GM21528 (cell line): Measurements from ENCODE around the gene PSMD8.
"Not testable (repeated sequence)": the region's sequence is repeated elsewhere in the genome, so short reads cannot be mapped to it uniquely, and the experiment has no call there.

Source experiments
- ATAC-seq: cut with Tn5 transposase; IDR thresholded peaks from one replicate; pipeline ENCODE4 v1.9.1; 2021; ENCODE audit warnings: mild to moderate bottlenecking, moderate library complexity; ENCODE audit not compliant: unreplicated experiment, low FRiP score

Gene PSMD8

DNA sequence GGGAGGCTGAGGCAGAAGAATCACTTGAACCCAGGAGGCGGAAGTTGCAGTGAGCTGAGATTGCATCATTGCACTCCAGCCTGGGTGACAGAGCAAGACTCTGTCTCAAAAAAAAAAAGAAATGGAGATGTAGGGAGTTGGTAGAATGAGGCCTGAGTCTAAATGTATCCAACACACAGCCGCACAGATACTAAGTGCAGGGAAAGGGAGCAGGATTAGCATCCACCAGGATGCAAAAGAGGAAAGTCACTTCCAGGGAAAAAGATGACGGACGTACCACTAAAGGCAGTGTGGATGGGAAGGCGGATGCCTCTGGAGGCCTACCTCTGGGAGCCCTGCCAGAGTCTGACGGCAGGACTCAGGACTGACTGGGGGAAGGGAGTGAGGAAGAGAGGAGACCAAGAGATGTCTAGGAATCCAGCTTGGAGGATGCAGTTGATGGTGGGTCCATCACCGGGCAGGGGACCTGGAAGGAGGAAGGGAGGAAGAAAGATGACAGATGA lies 35.3 kb downstream of the PSMD8 start:
- ATAC-seq: no peak

DNA sequence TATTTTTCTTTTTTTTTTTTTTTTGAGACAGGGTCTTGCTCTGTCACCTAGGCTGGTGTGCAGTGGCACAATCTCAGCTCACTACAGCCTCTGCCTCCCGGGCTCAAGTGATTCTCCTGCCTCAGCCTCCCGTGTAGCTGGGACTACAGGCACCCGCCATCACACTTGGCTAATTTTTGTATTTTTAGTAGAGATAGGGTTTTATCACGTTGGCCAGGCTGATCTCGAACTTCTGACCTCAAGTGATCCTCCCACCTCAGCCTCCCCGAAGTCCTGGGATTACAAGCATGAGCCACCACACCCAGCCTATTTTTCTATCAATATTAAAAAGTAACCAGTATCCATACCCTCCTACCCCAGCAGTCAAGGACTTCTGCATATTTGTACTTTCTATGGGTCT lies 36.0 kb downstream of the PSMD8 start:
- ATAC-seq: not testable (repeated sequence)

DNA sequence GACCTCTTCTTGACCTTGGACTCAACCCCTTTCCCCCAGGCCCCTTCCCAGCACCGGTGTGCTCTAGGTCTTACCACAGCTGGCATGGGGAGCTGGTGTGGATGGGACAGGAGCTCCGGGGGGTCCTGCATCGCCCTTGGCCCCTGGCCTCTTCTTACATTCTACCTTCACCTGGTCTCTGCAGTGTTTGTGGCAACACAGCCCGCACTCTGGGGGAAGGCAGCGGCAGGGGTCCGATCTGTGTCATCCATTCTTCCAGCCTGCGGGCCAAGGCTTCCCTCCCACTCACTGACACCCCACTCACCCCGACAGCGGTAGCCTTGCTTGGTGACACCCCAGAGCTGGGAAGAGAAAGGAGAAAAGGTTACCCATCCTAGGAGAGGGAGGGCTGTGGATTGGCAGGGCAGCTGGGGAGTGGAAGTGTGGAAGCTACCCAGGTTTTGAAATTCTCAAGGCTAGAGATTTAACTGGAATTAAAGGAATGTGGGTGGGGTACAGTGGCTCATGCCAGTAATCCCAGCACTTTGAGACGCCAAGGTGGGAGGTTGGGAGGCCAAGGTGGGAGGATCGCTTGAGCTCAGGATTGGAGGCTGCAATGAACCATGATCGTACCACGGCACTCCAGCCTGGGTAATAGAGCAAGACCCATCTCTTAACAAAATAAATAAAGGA lies 36.8 kb downstream of the PSMD8 start:
- ATAC-seq: no peak

DNA sequence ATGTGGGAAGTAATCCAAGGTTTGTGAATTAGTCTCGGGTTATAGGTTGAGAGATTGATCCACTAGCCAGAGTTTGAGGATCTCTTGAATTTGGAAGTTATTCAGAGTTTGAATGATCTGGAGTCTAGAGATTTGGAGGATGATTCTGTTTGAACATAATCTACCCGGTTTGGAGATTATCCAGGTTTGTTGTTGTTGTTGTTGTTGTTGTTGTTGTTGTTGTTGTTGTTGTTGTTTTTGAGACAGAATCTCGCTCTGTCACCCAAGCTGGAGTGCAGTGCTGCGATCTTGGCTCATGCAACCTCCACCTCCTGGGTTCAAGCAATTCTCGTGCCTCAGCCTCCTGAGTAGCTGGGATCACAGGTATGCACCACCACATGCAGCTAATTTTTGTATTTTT lies 37.5 kb downstream of the PSMD8 start:
- ATAC-seq: not testable (repeated sequence)

DNA sequence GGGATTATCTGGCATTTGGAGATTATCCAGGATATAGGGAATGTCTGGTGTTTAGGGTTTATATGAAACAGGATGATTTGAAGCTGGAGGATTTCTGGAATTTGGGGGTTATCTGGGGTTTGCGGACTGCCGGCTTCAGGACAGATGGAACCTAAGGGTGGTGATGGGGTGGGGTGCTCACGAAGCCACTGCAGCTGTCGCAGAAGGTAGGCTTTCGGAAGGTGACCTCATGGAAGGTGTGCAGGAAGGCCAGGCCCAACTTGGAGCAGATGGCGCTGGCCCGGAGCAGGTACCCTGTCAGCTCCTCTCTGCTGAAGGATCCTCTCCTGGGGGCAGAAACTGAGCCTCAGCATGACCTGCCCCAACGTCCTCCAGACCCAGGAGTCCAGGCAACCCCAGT lies 38.1 kb downstream of the PSMD8 start:
- ATAC-seq: no peak

DNA sequence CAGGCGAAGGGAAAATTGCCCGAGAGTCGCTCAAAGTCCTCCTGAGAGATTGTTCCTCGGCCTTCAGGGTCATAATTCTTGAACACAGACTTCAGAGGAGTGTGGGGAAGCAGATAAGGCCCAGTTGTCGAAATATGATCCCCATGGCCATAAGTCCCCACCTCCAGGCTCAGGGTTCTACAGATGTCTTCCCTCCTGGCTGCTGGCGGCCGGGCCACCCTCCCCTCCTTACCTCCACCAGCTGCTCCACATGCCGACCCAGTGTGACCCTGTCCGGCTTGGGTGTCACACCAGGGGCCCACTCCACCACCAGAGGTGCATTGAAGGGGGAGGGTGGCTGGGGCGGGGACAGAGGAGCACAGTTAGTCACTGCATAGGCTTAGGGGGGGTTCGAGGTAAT lies 38.6 kb downstream of the PSMD8 start:
- ATAC-seq: no peak

DNA sequence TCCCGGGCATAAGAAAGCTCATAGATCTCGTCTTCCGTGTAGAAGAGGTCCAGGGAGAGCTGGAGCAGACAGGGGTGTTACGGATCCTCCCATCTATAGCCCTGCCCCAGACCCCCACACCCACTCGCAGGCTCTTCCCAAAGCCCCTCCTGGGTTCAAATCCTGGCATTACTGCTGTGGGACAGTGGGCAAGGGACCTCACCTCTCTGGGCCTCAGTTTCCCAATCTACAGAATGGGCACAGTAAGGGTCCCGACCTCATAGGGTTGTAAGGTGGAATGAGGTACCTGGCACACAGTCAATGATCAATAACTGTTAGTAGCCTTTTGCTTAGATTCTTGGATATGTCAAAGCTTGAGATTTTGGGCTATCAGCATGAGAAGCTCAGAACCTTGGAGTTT lies 39.0 kb downstream of the PSMD8 start:
- ATAC-seq: no peak

DNA sequence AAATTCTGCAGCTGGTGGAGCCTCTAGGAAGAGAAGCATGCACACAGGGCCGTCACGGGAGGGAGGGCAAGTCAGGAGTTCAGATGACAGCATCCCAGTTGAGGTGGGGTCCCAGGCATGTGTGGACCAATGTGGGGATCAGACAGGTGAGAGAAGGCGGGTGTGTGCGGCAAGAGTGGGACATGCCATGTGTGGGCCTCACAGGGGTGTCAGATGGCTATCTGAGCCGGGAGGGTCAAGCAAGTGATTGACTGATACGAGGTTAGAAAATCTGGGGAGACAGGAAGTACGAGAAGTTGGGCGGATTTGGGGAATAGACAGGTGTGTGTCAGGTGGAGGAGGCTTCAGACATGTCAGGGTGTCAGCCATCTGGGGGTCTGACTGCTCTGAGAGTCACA lies 42.8 kb downstream of the PSMD8 start:
- ATAC-seq: no peak

DNA sequence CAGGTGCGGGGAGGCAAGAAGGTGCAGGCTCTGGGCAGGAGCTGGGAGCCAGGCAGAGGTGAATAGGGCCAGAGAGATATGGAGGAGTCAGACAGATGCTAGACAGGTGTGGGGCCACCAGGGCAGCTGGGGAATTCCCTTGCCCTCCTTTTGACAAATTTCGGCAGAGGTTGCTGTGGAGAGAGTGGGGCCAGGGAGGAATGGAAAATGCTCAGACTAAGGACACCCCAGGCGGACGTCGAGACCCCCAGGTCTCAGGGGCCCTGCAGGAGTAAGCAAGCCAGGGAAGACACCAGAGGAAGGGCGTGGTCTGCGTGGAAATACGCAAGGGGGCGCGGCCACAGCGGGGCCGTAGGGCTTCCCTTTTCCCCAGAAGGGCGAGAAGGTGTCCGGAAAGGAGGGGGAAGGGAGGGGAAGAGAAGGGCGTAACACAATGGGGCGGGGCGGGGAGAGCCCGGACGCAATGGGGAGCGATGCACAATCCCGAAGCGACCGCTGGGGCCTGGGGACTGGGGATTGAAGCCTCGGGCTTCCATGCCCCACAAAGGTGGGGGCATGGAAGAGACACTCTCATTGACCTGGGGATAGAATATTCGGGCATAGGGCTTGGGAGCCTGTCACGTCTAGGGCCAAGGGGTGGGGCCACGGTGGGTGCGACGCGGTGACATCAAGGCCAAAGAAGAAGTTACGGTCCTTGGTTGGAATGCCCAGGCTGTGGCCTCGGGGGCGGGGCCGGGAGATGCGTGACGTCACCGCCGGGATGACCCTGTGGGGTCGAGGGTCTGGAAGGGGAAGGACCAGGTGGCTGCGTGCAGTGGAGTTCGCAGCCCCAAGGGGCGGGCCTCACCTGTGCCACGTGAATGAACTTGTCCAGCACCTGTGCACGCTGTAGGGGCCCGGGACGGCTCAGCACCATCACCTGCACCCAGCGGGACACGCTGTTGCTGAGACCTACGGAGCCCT lies 43.5 kb downstream of the PSMD8 start:
- ATAC-seq: no peak

DNA sequence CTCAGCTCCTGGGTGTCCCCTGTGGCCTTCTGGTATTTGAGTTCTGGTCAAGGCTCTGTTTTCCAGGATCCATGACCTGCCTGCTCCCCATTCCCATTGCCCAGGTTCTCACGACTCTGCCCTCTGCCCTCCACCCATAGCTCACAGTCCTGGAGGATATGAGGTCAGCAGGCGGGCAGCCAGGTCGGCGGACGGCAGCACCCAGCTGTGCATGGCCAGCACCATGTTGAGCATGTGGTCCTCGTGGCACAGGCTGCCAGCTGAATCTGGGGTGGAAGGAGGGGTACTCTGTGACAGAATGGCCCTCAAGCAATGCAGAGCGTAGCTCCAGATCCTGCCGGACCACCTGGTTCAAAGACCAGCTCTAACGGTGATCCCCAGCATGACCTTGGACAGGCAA lies 46.6 kb downstream of the PSMD8 start:
- ATAC-seq: no peak

DNA sequence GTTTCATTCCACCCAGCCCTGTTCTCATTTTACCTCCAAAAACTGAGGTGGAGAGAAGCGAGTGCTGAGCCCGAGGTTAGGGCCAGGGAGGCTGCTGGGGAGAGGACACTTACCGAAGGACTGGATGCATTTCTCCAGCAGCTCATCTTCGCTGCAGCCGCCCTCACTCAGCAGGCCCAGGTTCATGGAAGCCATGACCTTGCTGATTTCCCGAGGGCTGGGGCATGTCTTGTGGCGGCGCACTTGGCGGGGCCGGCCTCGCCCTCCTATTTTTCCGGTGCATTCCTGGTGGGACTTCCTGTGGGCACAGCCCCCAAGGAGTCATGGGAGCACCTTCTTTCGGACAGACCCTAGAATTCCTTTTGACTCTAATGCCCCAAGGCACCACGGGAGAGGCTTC lies 47.5 kb downstream of the PSMD8 start:
- no peak for ATAC-seq

DNA sequence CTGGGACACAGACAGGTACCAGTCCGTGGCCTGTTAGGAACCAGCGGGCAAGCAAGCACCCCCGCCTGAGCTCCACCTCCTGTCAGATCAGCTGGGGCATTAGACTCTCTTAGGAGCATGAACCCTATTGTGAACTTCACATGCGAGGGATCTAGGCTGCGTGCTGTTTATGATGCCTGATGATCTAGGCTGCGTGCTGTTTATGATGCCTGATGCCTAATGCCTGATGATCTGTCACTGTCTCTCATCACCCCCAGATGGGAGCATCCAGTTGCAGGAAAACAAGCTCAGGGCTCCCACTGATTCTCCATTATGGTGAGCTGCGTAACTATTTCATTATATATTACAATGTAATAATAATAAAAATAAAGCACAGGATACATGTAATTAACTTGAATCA lies 48.1 kb downstream of the PSMD8 start:
- ATAC-seq: no peak

DNA sequence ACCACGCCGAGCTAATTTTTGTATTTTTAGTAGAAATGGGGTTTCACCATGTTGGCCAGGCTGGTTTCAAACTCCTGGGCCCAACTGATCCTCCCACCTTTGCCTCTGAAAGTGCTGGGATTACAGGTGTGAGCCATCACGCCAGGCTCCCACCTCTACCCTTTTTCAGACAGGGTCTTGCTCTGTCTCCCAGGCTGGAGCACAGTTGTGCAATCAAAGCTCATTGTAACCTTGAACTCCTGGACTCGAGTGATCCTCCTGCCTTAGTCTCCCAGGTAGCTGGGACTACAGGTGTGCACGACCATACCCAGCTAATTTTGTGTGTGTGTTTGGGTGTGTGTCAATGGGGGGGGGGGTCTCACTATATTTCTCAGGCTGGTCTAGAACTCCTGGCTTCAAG lies 49.9 kb downstream of the PSMD8 start:
- ATAC-seq: no peak

DNA sequence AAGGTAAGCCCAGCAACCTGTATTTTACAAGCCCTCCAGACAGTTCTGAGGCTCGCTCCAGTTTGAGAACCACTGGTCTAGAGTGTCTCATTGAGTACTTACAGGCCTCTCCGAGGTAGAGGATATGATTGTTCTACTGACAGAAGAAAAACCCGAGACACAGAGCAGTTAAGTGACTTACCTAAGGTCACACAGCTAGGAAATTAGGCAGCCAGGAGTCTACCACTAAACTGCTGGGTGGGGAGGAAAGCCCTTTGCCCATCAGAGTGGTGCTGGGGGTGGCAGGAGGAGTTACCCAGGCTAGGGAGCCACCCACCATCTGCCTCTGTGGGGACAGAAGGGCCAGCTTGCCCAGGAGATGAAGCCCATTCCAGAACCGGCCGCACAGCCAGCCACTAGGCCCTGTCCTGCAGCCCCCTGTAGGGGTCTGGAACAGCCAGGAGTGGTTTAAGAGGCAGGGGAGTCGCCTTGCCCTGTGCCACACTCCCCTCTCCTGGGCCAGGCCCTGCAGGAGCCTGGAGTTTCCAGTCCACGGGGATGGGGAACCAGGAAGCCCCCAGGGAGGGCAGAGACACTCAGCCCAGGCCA lies 50.9 kb downstream of the PSMD8 start:
- ATAC-seq: no peak

DNA sequence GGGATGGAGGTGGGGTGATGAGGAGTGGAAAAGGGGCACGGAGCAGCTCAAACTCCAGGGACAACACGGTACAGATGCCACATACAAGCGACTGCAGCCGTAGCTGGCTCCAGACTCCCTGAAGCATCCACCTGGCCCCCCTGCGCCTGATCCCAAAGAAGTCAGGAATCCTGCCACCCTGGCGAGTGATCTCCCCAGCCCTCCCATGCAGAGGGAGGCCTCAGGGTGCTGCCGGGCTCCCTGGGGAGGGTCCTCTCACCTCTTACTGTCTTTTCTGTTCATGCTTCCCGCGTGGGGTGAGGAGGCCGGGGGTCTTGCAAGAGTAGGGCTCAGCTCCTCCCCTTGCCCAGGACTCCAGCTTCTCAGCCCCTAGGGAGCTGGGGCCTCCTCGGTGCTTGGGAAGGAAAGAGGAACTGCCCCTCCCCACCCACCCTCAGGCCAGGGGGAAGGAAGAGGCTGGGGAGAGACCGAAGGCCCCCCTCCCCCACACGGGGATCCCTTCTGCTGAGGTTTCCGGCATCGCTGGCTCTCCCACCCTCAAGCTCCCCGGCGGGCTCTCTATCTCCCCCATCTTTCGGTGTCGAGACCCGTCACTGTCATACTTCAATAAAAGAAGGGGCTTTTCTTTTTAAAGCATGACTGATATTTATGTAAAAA lies 51.6 kb downstream of the PSMD8 start, which contains the start of gene RASGRP4:
TSS of gene RASGRP4 (minus strand) at position 410 of the 657 bp plus-strand sequence. CDS start at position 282, 128 bp downstream.
- no peak for ATAC-seq

DNA sequence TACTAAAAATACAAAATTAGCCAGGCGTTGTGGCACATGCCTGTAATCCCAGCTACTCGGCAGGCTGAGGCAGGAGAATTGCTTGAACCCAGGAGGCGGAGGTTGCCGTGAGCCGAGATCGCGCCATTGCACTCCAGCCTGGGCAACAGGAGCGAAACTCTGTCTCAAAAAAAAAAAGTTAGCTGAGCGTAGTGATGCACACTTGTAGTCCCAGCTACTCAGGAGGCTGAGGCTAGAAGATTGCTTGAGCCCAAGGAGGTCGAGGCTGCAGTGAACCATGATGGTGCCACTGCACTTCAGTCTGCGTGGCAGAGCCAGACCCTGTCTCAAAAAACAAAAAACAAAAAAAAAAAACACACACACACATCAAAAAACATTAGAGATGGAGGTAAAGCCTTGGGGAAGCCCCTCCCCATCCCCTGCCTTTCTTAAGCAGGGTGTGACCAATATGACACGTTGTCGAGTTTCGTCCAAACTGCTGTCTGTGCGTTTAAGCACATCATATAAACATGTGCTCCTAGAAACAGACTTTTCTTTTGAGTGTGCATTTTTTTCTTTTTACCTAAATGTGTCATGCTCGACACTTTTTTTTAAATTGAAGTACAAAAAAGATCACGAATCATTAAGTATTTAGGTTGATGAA lies 52.8 kb downstream of the PSMD8 start:
- not testable (repeated sequence) for ATAC-seq

DNA sequence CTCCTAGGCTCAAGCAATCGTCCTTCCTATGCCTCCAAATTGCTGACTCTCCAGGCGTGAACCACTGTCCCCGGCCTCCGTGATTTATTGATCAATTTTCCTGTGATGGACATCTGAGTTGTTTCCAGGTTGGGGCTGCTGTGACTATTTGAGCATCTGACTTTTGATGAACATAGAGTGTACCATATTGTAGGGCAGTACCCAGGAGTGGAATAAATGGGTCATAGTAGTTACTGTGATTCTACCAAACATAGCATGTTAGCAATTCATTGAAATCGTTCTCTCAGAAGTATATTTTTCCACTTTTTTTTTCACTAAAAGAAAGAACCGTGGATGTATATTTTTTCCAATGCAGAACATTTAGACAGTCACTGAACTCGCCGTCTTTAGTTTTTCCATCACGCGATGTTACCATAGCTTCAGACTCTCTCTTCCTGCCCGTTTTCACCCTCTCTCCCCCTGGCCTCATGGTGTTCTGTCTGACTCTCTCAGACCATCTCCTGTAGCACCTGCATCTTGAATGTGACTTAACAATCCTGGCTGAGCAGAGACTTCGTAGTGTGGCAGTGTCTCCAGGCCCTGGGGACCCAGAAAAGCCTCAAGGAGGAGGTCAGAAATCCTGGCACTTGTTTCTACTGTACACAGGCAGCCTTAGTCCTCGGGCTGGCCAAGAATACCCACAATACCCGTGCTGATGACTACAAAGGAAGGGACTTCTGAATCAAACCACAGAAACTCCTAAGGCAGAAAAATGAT lies 54.9 kb downstream of the PSMD8 start:
- no peak for ATAC-seq

DNA sequence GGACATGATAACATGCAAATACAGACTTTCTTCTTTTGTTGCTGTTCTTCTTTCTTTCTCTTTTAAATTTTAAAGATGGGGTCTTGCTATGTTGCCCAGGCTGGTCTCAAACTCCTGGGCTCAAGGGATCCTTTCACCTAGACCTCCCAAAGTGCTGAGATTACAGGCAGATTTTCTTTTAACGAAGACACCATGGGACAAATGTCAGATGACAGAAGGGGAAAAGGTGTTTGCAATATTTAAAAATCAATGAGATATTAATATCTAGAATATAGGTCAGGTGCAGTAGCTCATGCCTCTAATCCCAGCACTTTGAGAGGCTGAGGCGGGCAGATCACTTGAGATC lies 55.4 kb downstream of the PSMD8 start:
- ATAC-seq: no peak

DNA sequence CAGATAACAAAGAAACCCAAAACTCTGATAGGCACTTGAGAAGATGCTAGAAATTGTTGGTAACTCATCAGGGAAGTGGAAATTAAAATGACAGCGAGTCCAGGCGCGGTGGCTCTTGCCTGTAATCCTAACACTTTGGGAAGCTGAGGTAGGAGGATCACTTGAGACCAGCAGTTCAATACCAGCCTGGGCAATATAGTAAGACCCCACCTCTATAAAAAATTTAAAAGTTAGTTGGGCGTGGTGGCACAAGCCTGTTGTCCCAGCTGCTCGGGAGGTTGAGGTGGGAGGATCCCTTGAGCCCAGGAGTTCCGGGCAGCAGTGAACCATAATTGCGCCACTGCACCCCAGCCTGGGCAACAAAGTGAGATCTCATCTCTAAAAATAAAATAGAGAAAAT lies 56.6 kb downstream of the PSMD8 start:
- no peak for ATAC-seq
